Activated CD8-positive, alpha-beta memory T cell treated with anti-CD3 and anti-CD28 coated beads for 24 hours (primary cell): Measurements from ENCODE around the gene ESF1.
"Not testable (repeated sequence)": the region's sequence is repeated elsewhere in the genome, so short reads cannot be mapped to it uniquely, and the experiment has no call there.

Experiments used
- DNase-seq: peaks from one replicate; pipeline ENCODE4 v3.0.0-alpha.2; 2020

Gene ESF1

DNA sequence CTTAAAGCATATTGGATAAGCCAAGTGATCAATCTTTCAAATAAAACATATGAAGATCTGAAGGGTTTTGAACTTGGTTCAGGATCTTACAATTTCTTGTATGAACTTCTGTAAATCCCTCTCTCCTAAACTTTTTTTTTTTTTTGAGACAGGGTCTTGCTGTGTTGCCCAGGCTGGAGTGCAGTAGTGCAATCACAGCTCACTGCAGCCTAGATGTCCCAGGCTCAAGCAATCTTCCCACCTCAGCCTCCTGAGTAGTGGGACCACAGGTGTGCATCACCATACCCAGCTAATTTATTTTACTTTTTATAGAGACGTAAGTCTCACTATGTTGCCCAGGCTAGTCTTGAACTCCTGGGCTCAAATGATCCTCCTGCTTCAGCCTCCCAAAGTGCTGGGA is 46.5 kb downstream of the ESF1 start:
- DNase-seq: not testable (repeated sequence)

GRCh38 chr20:13736436-13737191 is 48.1 kb downstream of the ESF1 start:
- DNase-seq: no peak

DNA sequence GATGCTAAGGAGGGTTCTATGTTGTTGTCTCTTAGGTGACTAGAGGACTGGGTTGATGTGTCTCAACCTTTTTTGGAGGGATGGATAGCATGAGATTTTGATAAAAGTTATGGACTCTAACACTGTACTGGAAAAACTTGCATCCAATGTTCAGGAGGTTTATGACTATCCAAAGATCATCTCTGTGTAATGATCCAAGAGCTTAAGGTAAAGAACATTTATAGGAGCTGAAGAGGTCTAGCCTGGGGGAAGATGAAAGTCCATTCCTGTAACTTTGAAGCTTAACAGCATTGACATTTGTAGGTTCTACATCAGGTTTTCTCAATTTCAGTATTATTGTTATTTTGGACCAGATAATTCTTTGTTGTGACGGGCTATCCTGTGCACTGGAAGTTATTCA is 48.9 kb downstream of the ESF1 start:
- DNase-seq: no peak

GRCh38 chr20:13723011-13723410 is 61.7 kb downstream of the ESF1 start:
- no peak for DNase-seq

DNA sequence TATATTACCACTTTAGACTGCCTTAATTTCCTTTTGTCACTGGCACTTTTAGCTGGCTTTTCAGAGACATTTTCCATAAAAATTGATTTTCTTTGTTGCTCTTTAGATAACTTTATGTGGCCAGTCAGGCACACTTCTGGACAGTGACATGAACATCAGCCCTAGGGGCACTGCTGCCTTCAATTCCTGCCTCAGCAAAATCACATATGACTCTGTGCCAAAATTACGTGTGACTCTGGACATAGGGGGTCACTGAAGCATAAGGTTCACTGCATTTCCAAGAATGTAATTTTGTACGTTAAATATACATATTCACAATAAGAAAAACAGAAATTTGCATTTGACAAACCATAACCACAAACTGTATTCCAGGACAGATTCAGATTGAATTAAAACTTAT is 66.5 kb downstream of the ESF1 start:
- no peak for DNase-seq

DNA sequence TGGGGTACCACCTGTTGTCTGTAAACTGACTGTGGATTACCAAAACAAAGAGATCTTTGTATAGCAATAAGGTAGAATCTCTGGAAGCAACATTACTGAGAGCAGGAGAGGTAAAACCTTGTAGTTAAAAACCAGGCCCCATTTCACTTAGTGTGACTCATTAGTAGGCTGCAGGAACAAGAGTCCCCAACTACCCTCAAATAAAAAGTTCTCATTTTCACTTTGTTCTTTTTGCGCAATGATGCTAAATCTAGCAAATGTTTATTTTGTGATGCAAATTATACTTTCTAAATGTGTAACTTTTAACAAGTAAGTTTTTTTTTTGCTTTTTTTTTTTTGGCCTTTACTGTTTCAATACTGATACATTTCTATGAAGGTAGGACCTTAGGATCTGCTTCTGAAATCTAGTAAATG is 67.1 kb downstream of the ESF1 start:
- DNase-seq: no peak

DNA sequence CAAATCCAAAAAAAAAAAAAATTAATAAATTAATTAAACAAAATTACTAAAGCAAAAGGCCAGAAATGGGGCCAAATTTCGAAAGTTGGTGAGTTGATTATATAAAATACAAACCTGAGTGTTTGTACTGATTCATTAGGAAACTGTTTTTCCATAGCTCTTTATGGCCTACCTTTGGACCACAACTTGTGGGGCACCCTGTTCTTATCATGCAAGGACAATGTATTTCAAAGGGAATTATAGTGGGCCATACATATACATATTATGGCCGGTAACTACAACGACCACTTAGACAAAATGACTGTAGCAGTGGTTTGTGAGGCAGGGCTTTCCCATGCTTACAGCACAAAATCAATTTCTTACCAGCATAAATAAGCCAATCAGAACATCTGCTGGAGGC is 69.5 kb downstream of the ESF1 start:
- DNase-seq: no peak

GRCh38 chr20:13708234-13708633 is 76.5 kb downstream of the ESF1 start:
- no peak for DNase-seq

GRCh38 chr20:13703265-13703664 is 81.5 kb downstream of the ESF1 start:
- DNase-seq: no peak

GRCh38 chr20:13701486-13701885 is 83.2 kb downstream of the ESF1 start:
- DNase-seq: no peak

- DNase-seq: no peak
Observed at GRCh38 chr20:13700761-13701160, 84.0 kb downstream of the ESF1 start.

- DNase-seq: no peak
Observed at GRCh38 chr20:13694420-13695150, 90.1 kb downstream of the ESF1 start.

- DNase-seq: no peak
Observed at GRCh38 chr20:13692802-13693736, 91.7 kb downstream of the ESF1 start.

- no peak for DNase-seq
Observed at GRCh38 chr20:13690943-13691342, 93.8 kb downstream of the ESF1 start.

DNA sequence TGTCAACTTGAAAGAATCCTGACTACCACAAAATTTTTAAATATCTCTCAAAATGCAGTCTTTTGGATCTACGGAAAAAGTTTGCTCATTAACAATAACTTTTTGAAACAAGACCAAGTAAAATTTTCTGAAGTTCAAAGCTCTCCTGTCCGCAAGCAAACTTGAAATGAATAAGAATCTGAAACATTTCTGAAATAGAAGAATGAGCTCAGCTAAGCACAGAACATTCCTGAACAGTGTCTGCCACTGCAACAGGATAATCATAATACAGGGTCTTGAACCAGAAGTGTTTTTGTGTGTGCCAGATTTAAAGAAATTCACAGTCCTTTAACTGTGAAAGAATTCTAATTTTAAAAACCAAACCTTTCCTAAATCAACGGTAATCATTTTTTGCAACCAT is 96.9 kb downstream of the ESF1 start:
- DNase-seq: no peak

- DNase-seq: no peak
Observed at GRCh38 chr20:13685623-13686022, 99.1 kb downstream of the ESF1 start.

GRCh38 chr20:13684566-13685222 is 100.0 kb downstream of the ESF1 start:
- no peak for DNase-seq

DNA sequence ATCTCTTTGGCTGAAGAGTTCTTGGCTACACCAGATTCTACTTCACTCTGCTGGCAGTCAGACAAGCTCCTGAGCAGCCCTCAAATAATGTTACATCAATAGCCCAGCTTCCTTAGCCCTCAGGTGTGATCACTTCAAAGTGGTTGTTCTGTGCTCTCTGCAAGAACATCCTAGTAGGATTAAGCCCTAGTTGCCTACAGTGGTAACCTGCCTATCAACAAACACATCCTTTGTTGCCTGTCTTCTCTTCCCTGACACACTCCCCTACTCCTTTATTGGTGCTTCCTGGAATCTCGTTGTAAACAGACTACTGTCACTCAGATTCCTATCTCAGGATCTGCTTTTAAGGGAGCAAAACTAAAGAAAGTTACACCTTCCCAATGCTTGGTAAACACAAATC is 100.9 kb downstream of the ESF1 start:
- DNase-seq: no peak

DNA sequence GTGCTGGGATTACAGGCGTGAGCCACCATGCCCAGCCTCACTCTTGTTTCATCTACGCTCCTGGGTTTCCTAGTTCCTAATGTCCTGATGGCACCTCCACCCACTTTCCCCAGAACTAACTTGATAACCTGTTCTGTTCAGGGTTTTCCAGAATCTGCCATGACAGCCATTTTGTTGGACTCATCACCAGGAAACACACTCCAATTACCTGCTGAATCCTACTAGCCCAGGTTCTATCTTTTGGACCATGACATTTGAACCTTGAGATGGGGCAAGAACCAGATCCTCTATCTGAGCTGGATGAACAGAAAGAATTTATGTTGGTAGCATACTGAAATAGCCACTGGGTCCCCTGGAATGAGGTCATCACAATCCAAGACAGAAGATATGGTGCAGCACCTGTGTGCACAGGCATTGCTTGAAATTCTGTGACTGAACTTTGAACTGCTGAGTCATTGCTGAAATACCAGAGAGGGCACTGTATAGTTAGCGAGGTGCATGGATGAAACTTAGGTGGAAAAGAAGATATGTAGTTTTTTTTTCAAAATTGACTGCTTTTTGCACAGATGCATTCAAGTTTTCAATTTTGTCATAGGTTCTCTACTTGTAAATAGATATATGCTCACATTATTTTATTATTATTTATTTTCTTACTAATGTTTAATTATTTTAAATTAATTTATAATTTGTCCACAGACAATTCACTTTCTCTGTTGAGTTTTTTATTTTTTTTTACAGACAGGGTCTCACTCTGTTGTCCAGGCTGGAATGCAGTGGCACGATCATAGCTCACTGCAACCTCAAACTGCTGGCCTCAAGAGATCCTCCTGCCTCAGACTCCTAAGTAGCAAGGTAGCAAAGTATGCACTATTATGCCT is 103.2 kb downstream of the ESF1 start:
- no peak for DNase-seq

GRCh38 chr20:13678944-13679343 is 105.8 kb downstream of the ESF1 start:
- no peak for DNase-seq

GRCh38 chr20:13677241-13677640 is 107.5 kb downstream of the ESF1 start:
- DNase-seq: no peak

GRCh38 chr20:13676682-13677081 is 108.0 kb downstream of the ESF1 start:
- DNase-seq: no peak
